Endometrial microvascular endothelial cells (primary cell): ENCODE results near the gene SMOC1. TPM values are rescaled to one million over a fixed set of nuclear protein-coding genes. Genes with fewer than 3 reads are reported as not detected.

ENCODE experiments used
- in situ Hi-C: cut with HindIII; loops from 2 replicates; pipeline ENCODE4 v1.10.0; 2017; ENCODE audit warnings: low sequenced_read_pairs, low pct_unique_long_range_greater_than_20kb; ENCODE audit errors: inconsistent ontology term
- total RNA-seq: library from RNA; depleted of rRNA; stranded (reverse); fragments of >200 nt; gene quantifications from one replicate; pipeline ENCODE4 v1.2.3, GENCODE V29; 2015; ENCODE audit errors: inconsistent ontology term

SMOC1 gene
- total RNA-seq, 1 donor from 2014 or later = not detected

- in situ Hi-C loops = no loop called here
Measured at GRCh38 chr14:69960296-69960695, 81.1 kb downstream of the SMOC1 start.

- in situ Hi-C loops = no loop called here
Measured at GRCh38 chr14:69963966-69964365, 84.8 kb downstream of the SMOC1 start.

GRCh38 chr14:69964841-69965240 lies 85.6 kb downstream of the SMOC1 start:
- in situ Hi-C loops = no loop called here

- in situ Hi-C loops = no loop called here
Measured at GRCh38 chr14:69968132-69968531, 88.9 kb downstream of the SMOC1 start.

- in situ Hi-C loops = no loop called here
Measured at GRCh38 chr14:69968681-69969080, 89.5 kb downstream of the SMOC1 start.

GRCh38 chr14:69972755-69973154 lies 93.5 kb downstream of the SMOC1 start:
- in situ Hi-C loops = no loop called here

GRCh38 chr14:69973846-69974245 lies 94.6 kb downstream of the SMOC1 start:
- in situ Hi-C loops = no loop called here

GRCh38 chr14:69979882-69980281 lies 100.7 kb downstream of the SMOC1 start:
- in situ Hi-C loops = no loop called here

- in situ Hi-C loops = no loop called here
Measured at GRCh38 chr14:69980457-69981425, 101.5 kb downstream of the SMOC1 start.

GRCh38 chr14:69982220-69982839 lies 103.1 kb downstream of the SMOC1 start:
- in situ Hi-C loops = no loop called here

GRCh38 chr14:69982886-69983285 lies 103.7 kb downstream of the SMOC1 start:
- in situ Hi-C loops = no loop called here

GRCh38 chr14:69983317-69983716 lies 104.1 kb downstream of the SMOC1 start:
- in situ Hi-C loops = no loop called here

- in situ Hi-C loops = no loop called here
Measured at GRCh38 chr14:69985463-69985862, 106.2 kb downstream of the SMOC1 start.

- in situ Hi-C loops = no loop called here
Measured at GRCh38 chr14:69986336-69986735, 107.1 kb downstream of the SMOC1 start.

- in situ Hi-C loops = no loop called here
Measured at GRCh38 chr14:69987406-69988121, 108.3 kb downstream of the SMOC1 start.

- in situ Hi-C loops = no loop called here
Measured at GRCh38 chr14:69988979-69989378, 109.8 kb downstream of the SMOC1 start.

GRCh38 chr14:69989622-69990021 lies 110.4 kb downstream of the SMOC1 start:
- in situ Hi-C loops = no loop called here

GRCh38 chr14:69990323-69990722 lies 111.1 kb downstream of the SMOC1 start:
- in situ Hi-C loops = no loop called here

GRCh38 chr14:69991422-69991821 lies 112.2 kb downstream of the SMOC1 start:
- in situ Hi-C loops = no loop called here

GRCh38 chr14:69992564-69992963 lies 113.3 kb downstream of the SMOC1 start:
- in situ Hi-C loops = no loop called here
